BLaER1 treated with 17β-estradiol and CSF1 and Interleukin-3, amounts not matched to agents 10 nM and 100 nM (cell line): ENCODE measurements around the gene LEKR1.

Source experiments
- H3K27ac ChIP-seq, 11 experiments: shearing (Covaris generic); formaldehyde crosslinking; 2 replicates each; pipeline ENCODE4 v1.8.1; 2022
- H3K27me3 ChIP-seq, 11 experiments: shearing (Covaris generic); formaldehyde crosslinking; 2 replicates each; pipeline ENCODE4 v1.8.1; 2022
- H3K36me3 ChIP-seq, 11 experiments: shearing (Covaris generic); formaldehyde crosslinking; 2 replicates each; pipeline ENCODE4 v1.8.1; 2022
- H3K4me1 ChIP-seq, 10 experiments: shearing (Covaris generic); formaldehyde crosslinking; 2 replicates each; pipeline ENCODE4 v1.8.1; 2022
- H3K4me2 ChIP-seq, 11 experiments: shearing (Covaris generic); formaldehyde crosslinking; 2 replicates each; pipeline ENCODE4 v1.8.1; 2022
- H3K4me3 ChIP-seq, 10 experiments: shearing (Covaris generic); formaldehyde crosslinking; 2 replicates each; pipeline ENCODE4 v1.8.1; 2022
- H3K9ac ChIP-seq, 11 experiments: shearing (Covaris generic); formaldehyde crosslinking; 2 replicates each; pipeline ENCODE4 v1.8.1; 2022
- H3K9me3 ChIP-seq, 11 experiments: shearing (Covaris generic); formaldehyde crosslinking; replicated peaks in 1 of 11; 2 replicates each; pipeline ENCODE4 v1.8.1; 2022
- H4K20me1 ChIP-seq, 11 experiments: shearing (Covaris generic); formaldehyde crosslinking; 2 replicates each; pipeline ENCODE4 v1.8.1; 2022
- Cebpa-rat ChIP-seq, 11 experiments: shearing (Covaris generic); IDR thresholded peaks; 2 replicates each; pipeline ENCODE4 v1.8.1; 2022

LEKR1 gene

GRCh38 chr3:156802821-156803606 lies 23.1 kb upstream of the LEKR1 start:
- no peak for TF ChIP-seq Cebpa-rat (IDR thresholded peaks at IDR 0.05)
- no peak overlapping the region for H3K4me2 ChIP-seq
- H3K36me3 ChIP-seq: no peaks in the 10 kb centered on the region
- no peak overlapping the region for H3K27ac ChIP-seq
- peaks cover 0 to 10% (median 0%) of the 10 kb centered on the region in 11 experiments; a peak in 7 of 22 replicates for H3K9me3 ChIP-seq
- H3K9ac ChIP-seq: no peak overlapping the region
- no peak overlapping the region for H3K4me3 ChIP-seq
- H3K4me1 ChIP-seq: no peaks in the 10 kb centered on the region
- H4K20me1 ChIP-seq: no peaks in the 10 kb centered on the region
- no peaks in the 10 kb centered on the region for H3K27me3 ChIP-seq

- Histone ChIP-seq H3K27me3 (no peaks in the 10 kb centered on the region), H3K4me2 (no peak overlapping the region), H4K20me1 (no peaks in the 10 kb centered on the region), H3K4me1 (no peaks in the 10 kb centered on the region), H3K9me3 (peaks cover 0 to 10% (median 0%) of the 10 kb centered on the region in 11 experiments; a peak in 7 of 22 replicates), H3K9ac (no peak overlapping the region), H3K27ac (no peak overlapping the region), H3K4me3 (no peak overlapping the region), H3K36me3 (no peaks in the 10 kb centered on the region)
- no peak for TF ChIP-seq Cebpa-rat (IDR thresholded peaks at IDR 0.05)
These were observed 22.0 kb upstream of the LEKR1 start for GRCh38 chr3:156803952-156804741.

- no peaks in the 10 kb centered on the region for H3K27me3 ChIP-seq
- H3K9ac ChIP-seq: no peak overlapping the region
- peaks cover 0 to 5% (median 0%) of the 10 kb centered on the region in 10 experiments; a peak in 1 of 20 replicates for H3K4me1 ChIP-seq
- no peaks in the 10 kb centered on the region for H3K9me3 ChIP-seq
- H3K4me3 ChIP-seq: no peak overlapping the region
- no peaks in the 10 kb centered on the region for H3K36me3 ChIP-seq
- no peak overlapping the region for H3K4me2 ChIP-seq
- no peak overlapping the region for H3K27ac ChIP-seq
- no peak for TF ChIP-seq Cebpa-rat (IDR thresholded peaks at IDR 0.05)
- H4K20me1 ChIP-seq: no peaks in the 10 kb centered on the region
These were observed 19.5 kb upstream of the LEKR1 start for GRCh38 chr3:156806698-156807097.

- no peak overlapping the region for H3K27ac ChIP-seq
- no peaks in the 10 kb centered on the region for H3K36me3 ChIP-seq
- H4K20me1 ChIP-seq: no peaks in the 10 kb centered on the region
- H3K27me3 ChIP-seq: no peaks in the 10 kb centered on the region
- TF ChIP-seq Cebpa-rat (IDR thresholded peaks at IDR 0.05): no peak
- H3K9ac ChIP-seq: no peak overlapping the region
- H3K4me3 ChIP-seq: no peak overlapping the region
- H3K4me2 ChIP-seq: no peak overlapping the region
- peaks cover 0 to 6% (median 0%) of the 10 kb centered on the region in 10 experiments; a peak in 1 of 20 replicates for H3K4me1 ChIP-seq
- no peaks in the 10 kb centered on the region for H3K9me3 ChIP-seq
These were observed 18.1 kb upstream of the LEKR1 start for GRCh38 chr3:156808025-156808424.

- H3K9ac ChIP-seq: no peak overlapping the region
- H4K20me1 ChIP-seq: no peaks in the 10 kb centered on the region
- H3K9me3 ChIP-seq: peaks cover 0 to 4% (median under 1%) of the 10 kb centered on the region in 11 experiments; a peak in 9 of 22 replicates
- TF ChIP-seq Cebpa-rat (IDR thresholded peaks at IDR 0.05): no peak
- no peak overlapping the region for H3K4me2 ChIP-seq
- no peak overlapping the region for H3K27ac ChIP-seq
- H3K36me3 ChIP-seq: no peaks in the 10 kb centered on the region
- peaks cover 0 to 6% (median 0%) of the 10 kb centered on the region in 10 experiments; a peak in 3 of 20 replicates for H3K4me1 ChIP-seq
- H3K4me3 ChIP-seq: no peak overlapping the region
- peaks cover 0 to 5% (median 2%) of the 10 kb centered on the region in 11 experiments; a peak in 11 of 22 replicates for H3K27me3 ChIP-seq
These were observed 14.9 kb upstream of the LEKR1 start for GRCh38 chr3:156811089-156811862.

GRCh38 chr3:156812521-156813335 lies 13.4 kb upstream of the LEKR1 start:
- Histone ChIP-seq H3K27ac (no peak overlapping the region), H4K20me1 (no peaks in the 10 kb centered on the region), H3K9me3 (peaks cover 0 to 8% (median 4%) of the 10 kb centered on the region in 11 experiments; a peak in 9 of 22 replicates), H3K4me3 (no peak overlapping the region), H3K36me3 (no peaks in the 10 kb centered on the region), H3K4me2 (no peak overlapping the region), H3K27me3 (peaks cover 5 to 19% (median 13%) of the 10 kb centered on the region in 11 experiments; a peak in 15 of 22 replicates), H3K4me1 (peaks cover 4 to 15% (median 11%) of the 10 kb centered on the region in 10 experiments; a peak in 19 of 20 replicates), H3K9ac (no peak overlapping the region)
- TF ChIP-seq Cebpa-rat (IDR thresholded peaks at IDR 0.05): no peak

GRCh38 chr3:156814295-156814694 lies 11.9 kb upstream of the LEKR1 start:
- Histone ChIP-seq H3K27me3 (peaks cover 5 to 25% (median 14%) of the 10 kb centered on the region in 11 experiments; a peak in 15 of 22 replicates), H3K36me3 (no peaks in the 10 kb centered on the region), H3K9ac (no peak overlapping the region), H3K27ac (no peak overlapping the region), H3K9me3 (peaks cover 0 to 8% (median 4%) of the 10 kb centered on the region in 11 experiments; a peak in 9 of 22 replicates), H3K4me2 (no peak overlapping the region), H4K20me1 (no peaks in the 10 kb centered on the region), H3K4me3 (no peak overlapping the region), H3K4me1 (peaks cover 11 to 21% (median 16%) of the 10 kb centered on the region in 10 experiments; a peak in 19 of 20 replicates)
- TF ChIP-seq Cebpa-rat (IDR thresholded peaks at IDR 0.05): no peak
